Anterior cingulate cortex (tissue), 58 donors: ENCODE results near the gene KLHL36.
A peak's percentile ranks its signal among the peaks of the same experiment; 100 is the strongest.

Experiments
- DNase-seq, 58 donors: peaks; one replicate each; lab custom pipeline; 2025; lab: John Stamatoyannopoulos, UW

KLHL36 gene

GRCh38 chr16:84647828-84648594 lies at the start of gene KLHL36:
Gene KLHL36, plus strand, starts transcription at chr16:84648511. Its CDS starts 2,357 bp downstream, at chr16:84650868.
- DNase-seq: peak in 47 of 58 donors; percentile 11 to 68 (median 39)

- peak in 47 of 58 donors; percentile 17 to 85 (median 51) for DNase-seq
Measured at GRCh38 chr16:84599521-84600202, 48.6 kb upstream of the KLHL36 start.

GRCh38 chr16:84600343-84601229 lies 47.7 kb upstream of the KLHL36 start:
- no peak for DNase-seq

DNA sequence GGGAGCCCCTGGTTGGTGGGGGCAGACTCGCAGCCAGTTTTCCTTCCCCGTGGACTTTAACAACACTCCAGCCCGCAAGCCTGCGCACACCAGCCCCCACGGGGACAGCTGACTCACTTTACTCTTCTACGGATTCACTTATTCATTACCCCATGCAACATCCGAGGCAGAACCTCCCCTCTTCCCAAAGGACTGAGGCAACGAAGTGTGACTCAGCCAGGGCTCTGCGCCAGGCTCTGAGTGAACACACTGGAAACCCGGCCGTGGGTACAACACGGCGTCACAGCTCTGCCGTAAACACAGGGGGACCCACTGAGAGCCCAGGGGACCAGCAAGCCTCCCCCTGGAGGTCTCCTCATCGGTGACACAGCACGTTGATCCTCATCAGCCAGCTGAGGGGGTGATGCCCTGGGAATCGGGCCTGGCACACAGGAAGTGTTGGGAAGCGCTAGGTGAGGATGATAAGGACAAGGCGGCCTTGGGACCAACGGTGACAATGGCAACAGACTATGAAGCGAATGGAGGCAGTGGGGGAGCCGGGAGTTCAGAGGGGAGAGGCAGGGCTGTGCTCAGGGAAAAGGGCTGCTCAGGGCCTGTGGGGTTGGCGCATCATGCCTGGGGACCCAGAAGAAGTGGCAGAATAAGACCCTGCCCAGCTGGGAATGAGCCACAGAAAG lies 45.0 kb upstream of the KLHL36 start:
- DNase-seq: peak in 47 of 58 donors; percentile 13 to 83 (median 53)

DNA sequence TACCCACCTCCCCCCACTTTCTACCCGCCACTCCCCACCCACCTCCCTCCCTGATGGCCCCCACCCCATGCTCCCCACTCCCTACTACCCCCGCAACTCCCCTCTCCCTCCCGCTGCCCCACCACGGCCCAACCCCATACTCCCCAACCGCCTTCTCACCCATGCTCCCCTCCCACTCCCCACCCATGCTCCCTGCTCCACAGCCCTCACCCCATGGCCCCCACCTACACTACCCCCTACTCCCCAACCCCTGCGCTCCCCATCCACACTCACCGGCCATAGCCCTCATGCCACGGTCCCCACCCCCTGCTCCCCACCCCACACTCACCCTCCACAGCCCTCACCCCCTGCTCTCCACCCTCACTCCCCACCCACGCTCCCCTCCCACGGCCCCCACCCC lies 44.4 kb upstream of the KLHL36 start:
- no peak for DNase-seq

DNA sequence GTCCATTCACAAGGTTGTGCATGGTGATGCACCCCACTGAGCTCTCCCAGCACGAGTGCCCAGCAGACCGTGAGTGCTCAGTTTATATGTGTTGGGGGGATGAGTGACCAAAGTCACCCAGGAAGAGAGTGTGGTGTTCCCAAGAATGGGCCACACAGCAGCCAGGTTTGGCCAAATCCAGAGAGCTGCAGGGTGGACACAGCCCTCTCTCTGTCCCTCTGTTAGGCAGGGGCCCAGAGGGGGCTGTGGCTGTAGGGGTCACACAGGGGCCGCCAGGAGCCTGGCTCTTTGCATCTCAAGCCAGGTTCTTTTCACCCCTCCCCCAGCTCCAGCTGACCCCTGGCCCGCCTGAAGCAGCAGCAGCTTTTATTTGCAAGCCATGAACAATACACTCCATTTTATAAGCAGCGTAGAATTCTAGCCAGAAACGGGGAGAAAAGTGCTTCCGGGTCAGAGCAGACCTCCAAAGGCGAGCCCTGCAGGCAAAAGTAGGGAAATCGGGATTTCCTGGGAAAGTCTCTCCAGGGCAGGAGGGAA lies 43.8 kb upstream of the KLHL36 start:
- DNase-seq: no peak

DNA sequence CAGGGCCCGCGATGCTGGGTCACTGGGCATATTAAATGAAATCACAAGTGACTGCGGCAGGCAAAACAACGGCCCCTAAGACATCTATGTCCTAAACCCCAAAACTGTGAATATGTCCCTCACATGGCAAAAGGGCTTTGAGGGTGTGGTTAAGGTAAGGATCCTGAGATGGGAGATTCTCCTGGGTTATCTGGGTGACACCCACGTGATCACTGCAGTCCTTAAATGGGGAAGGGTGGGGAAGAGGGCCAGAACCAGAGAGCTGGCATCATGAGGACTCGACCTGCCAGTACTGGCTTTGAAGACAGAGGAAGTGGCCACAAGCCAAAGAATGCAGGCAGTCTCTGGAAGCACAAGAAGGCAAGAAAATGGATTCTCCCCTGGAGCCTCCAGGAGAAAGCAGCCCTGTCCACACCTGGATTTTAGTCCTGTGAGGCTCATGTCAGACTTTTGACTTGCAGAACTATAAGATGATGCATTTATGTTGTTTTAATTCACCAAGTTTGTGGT lies 42.9 kb upstream of the KLHL36 start:
- DNase-seq: no peak

DNA sequence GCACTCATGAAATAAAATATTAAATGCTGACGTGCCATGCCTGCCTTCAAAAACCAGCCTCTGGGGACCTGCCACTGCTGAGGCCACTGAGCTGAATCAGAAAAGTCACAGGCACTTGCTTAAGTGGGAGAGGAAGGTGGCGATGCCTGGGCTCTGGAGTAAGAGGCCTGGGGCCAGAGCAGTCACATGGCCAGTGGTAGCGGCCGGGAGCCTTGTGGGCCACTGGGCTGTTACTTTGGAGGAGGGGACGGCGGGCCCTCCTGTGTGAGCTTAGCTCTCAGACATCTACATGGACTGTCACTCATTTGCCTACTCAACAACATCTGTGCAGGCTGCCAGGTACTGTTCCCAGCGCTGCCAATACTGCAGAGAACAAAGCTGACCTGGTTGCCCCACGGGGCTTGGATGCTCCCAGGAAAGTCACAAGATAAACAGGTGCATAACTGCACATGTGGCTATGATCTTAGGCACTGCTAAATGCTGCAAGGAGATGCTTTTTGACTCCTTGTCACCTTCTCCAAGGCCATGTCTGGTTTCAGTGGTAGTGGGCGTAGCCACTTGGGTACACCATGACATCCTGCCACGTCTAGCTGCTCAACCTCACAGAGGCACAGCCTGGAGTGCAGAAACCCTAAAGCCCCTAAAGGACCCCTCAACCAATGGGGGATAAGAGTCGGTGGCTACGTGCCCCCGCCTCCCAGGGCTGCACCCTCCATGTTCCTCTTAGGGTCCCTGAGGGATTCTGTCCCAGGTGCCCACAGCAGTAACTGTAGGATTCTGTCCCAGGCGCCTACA lies 42.0 kb upstream of the KLHL36 start:
- DNase-seq: peak in 11 of 58 donors; percentile 14 to 39 (median 29)

GRCh38 chr16:84607061-84607460 lies 41.2 kb upstream of the KLHL36 start:
- no peak for DNase-seq

GRCh38 chr16:84607694-84608093 lies 40.6 kb upstream of the KLHL36 start:
- DNase-seq: peak in 7 of 58 donors; percentile 14 to 44 (median 23)

- no peak for DNase-seq
Measured at GRCh38 chr16:84608282-84608681, 40.0 kb upstream of the KLHL36 start.

DNA sequence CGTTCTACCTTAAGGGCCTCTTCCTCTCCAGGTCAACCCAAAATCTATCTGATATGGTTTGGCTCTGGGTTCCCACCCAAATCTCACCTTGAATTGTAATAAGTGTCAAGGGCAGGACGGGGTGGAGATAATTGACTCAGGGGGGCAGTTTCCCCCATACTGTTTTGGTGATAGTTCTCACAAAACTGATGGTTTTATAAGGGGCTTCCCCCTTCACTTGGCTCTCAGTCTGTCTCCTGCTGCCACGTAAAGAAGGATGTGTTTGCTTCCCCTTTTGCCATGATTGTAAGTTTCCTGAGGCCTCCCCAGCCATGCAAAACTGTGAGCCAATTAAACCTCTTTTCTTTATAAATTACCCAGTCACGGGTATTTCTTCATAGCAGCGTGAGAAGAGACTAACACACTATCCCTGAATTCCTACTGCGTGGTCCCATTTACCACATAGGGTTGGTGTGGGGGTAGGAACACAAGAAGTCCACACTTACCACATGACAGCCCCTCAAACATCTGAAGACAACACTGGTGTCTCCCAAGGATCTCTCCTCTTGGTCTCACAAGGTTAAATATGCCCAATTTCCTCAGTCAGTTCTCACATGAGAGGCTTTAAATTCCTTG lies 38.6 kb upstream of the KLHL36 start:
- no peak for DNase-seq

DNA sequence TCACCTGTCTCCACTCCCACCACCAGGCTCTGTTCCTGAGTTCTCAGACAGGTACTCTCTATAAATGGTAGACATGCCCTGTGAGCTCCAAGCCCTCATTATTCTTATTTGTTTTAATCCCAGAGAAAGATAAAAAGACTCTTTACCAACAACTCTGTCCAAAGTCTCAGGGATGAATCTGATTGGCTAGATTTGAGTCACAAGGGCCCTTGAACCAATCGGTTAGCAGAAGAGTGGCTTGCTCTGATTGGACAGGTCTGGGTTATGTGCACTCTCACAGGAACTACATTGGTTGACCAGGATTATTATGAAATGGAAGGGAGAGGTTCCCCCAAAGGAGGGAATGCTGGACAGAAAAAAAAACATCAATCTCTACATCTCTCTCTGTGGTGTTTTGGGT lies 37.9 kb upstream of the KLHL36 start:
- no peak for DNase-seq

- peak in 6 of 58 donors; percentile 7 to 31 (median 19) for DNase-seq
Measured at GRCh38 chr16:84611041-84611440, 37.3 kb upstream of the KLHL36 start.

- DNase-seq: no peak
Measured at GRCh38 chr16:84612686-84613085, 35.6 kb upstream of the KLHL36 start.

DNA sequence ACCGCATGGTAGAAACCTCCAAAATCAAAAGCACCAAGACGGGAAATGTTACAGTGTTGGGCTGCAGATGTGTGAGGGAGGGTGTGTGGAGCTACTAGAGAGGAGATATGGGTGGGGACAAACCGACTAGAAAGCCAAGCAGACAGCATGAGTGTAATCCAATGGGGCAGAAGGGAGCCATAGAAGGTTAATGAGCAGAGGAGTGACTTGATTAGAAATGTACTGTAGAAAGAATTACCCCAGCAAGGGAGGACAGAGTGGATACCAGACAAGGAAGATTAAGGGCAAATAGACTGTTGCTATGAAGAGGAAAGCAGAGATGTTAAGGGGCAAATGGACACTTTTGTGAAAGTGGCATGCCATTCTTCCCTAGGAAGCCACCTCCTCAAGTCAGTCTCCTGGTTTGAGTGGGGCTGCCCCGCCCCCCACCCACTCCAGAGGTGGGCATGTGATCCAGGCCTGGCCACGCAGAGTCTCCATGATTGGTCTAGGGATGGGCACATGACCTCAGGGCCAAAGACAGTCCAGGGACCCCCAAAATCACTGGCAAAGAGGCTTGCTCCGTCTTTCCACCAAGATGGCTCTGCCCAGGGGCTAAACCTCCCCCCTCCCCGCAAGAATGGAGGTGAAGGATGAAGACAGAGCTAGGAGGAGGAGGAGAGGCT lies 34.8 kb upstream of the KLHL36 start:
- DNase-seq: no peak

DNA sequence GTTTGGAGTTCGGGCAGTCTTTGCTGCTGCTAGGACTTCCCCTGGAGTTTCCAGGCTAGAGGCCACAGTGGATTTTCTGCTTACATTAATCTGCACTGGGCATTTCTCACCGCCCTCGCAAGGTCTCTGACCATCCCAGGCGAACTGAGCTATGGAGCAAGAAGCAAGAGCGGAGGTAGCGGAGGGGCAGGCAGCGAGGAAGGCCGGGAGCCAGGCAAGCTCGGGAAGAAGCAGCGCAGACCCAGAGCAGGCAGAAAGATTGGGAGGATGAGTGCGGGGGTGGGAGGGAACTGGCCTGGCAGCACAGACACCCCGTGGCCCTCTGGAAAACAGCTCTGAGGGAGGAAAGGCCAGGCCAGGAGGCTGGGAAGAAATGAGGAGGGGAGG lies 34.2 kb upstream of the KLHL36 start:
- DNase-seq: no peak

GRCh38 chr16:84614623-84614967 lies 33.7 kb upstream of the KLHL36 start:
- DNase-seq: no peak
